Measurements from ENCODE around the gene AP1B1.

Gene AP1B1

GRCh38 chr22:29312218-29313125 lies 75.9 kb downstream of the AP1B1 start:
- no peak for DNase-seq

GRCh38 chr22:29311464-29312217 lies 76.7 kb downstream of the AP1B1 start:
- no peak for DNase-seq

- DNase-seq, result peak; percentile 97
Measured at GRCh38 chr22:29310863-29311339, 77.5 kb downstream of the AP1B1 start.

GRCh38 chr22:29310065-29310862 lies 78.1 kb downstream of the AP1B1 start:
- no peak for DNase-seq

GRCh38 chr22:29309332-29310064 lies 78.9 kb downstream of the AP1B1 start:
- no peak for DNase-seq

- peak; percentile 68 for DNase-seq
Measured at GRCh38 chr22:29308791-29309262, 79.5 kb downstream of the AP1B1 start.

- no peak for DNase-seq
Measured at GRCh38 chr22:29308148-29308790, 80.1 kb downstream of the AP1B1 start.

GRCh38 chr22:29307596-29308147 lies 80.7 kb downstream of the AP1B1 start:
- no peak for DNase-seq

GRCh38 chr22:29306835-29307595 lies 81.4 kb downstream of the AP1B1 start:
- DNase-seq, result peak; percentile 83

GRCh38 chr22:29306175-29306834 lies 82.1 kb downstream of the AP1B1 start, which contains the start of gene GAS2L1:
Gene GAS2L1 (plus strand): TSS chr22:29306650. CDS start chr22:29308106, 1,456 bp downstream.
- peak; percentile 81 for DNase-seq

- no peak for DNase-seq
Measured at GRCh38 chr22:29305836-29306174, 82.6 kb downstream of the AP1B1 start.

- no peak for DNase-seq
Measured at GRCh38 chr22:29302681-29303465, 85.5 kb downstream of the AP1B1 start.

GRCh38 chr22:29302402-29302680 lies 86.0 kb downstream of the AP1B1 start:
- DNase-seq, result no peak

- DNase-seq, result no peak
Measured at GRCh38 chr22:29301716-29302401, 86.5 kb downstream of the AP1B1 start.

GRCh38 chr22:29300807-29301601 lies 87.4 kb downstream of the AP1B1 start:
- no peak for DNase-seq

GRCh38 chr22:29300467-29300806 lies 87.9 kb downstream of the AP1B1 start:
- DNase-seq, result no peak

- DNase-seq, result no peak
Measured at GRCh38 chr22:29299136-29299900, 89.1 kb downstream of the AP1B1 start.
